HG03060 (cell line): ENCODE results near the gene PRR23A.

ENCODE experiments used
- ATAC-seq: cut with Tn5 transposase; IDR thresholded peaks from one replicate; pipeline ENCODE4 v1.9.1; 2021; ENCODE audit warnings: low read depth, moderate number of reproducible peaks; ENCODE audit not compliant: unreplicated experiment

PRR23A gene

GRCh38 chr3:138974462-138974861 is 31.6 kb downstream of the PRR23A start:
- ATAC-seq = no peak

- ATAC-seq = no peak
These were observed 33.1 kb downstream of the PRR23A start for GRCh38 chr3:138972941-138973340.

- ATAC-seq = no peak
These were observed 34.2 kb downstream of the PRR23A start for GRCh38 chr3:138971766-138972320.

- ATAC-seq = no peak
These were observed 41.1 kb downstream of the PRR23A start for GRCh38 chr3:138964923-138965322.

- no peak for ATAC-seq
These were observed 41.8 kb downstream of the PRR23A start for GRCh38 chr3:138964264-138964663.

GRCh38 chr3:138962854-138963560 is 43.1 kb downstream of the PRR23A start:
- no peak for ATAC-seq

GRCh38 chr3:138960417-138960852 is 45.6 kb downstream of the PRR23A start:
- no peak for ATAC-seq
